Sigmoid colon (tissue), 4 donors: ENCODE data around the gene PHC2.

ENCODE experiments used
- EP300 ChIP-seq, 4 donors: sonication (generic); formaldehyde crosslinking; IDR thresholded peaks; one replicate each; pipeline ENCODE4 v1.6.1; 2017; ENCODE audit warnings: antibody characterized with exemption in 4 of 4
- POLR2A ChIP-seq, 2 donors: fragments of 450-650 bp; IDR thresholded peaks; one replicate each; pipeline ENCODE4 v1.6.1; 2016; ENCODE audit warnings: antibody characterized with exemption in 2 of 2, mild to moderate bottlenecking in 2 of 2, moderate library complexity in 2 of 2
- POLR2AphosphoS5 ChIP-seq, 4 donors: sonication (generic); formaldehyde crosslinking; IDR thresholded peaks; one replicate each; pipeline ENCODE4 v1.6.1; 2017; ENCODE audit warnings: antibody characterized with exemption in 4 of 4
- TF ChIP-seq, protein P1 (sequence below), 4 experiments: fragments of 450-650 bp in 3 of 4; fragments of 200-600 bp in 1 of 4; IDR thresholded peaks; one replicate each; pipeline ENCODE4 v1.5.1; 2016 to 2019; ENCODE audit warnings: antibody characterized with exemption in 4 of 4, mild to moderate bottlenecking in 3 of 4, moderate library complexity in 2 of 4

- TF ChIP-seq POLR2A (IDR thresholded peaks at IDR 0.05): peak in 1 of 2 donors; percentile 11
- TF ChIP-seq, protein P1, sequence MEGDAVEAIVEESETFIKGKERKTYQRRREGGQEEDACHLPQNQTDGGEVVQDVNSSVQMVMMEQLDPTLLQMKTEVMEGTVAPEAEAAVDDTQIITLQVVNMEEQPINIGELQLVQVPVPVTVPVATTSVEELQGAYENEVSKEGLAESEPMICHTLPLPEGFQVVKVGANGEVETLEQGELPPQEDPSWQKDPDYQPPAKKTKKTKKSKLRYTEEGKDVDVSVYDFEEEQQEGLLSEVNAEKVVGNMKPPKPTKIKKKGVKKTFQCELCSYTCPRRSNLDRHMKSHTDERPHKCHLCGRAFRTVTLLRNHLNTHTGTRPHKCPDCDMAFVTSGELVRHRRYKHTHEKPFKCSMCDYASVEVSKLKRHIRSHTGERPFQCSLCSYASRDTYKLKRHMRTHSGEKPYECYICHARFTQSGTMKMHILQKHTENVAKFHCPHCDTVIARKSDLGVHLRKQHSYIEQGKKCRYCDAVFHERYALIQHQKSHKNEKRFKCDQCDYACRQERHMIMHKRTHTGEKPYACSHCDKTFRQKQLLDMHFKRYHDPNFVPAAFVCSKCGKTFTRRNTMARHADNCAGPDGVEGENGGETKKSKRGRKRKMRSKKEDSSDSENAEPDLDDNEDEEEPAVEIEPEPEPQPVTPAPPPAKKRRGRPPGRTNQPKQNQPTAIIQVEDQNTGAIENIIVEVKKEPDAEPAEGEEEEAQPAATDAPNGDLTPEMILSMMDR (IDR thresholded peaks at IDR 0.05): no peak
- no peak for TF ChIP-seq EP300 (IDR thresholded peaks at IDR 0.05)
- peak in 3 of 4 donors; percentile 22 to 57 (median 34) for TF ChIP-seq POLR2AphosphoS5 (IDR thresholded peaks at IDR 0.05)
These were observed 83.3 kb downstream of the PHC2 start for GRCh38 chr1:33347650-33347992.
